HS-27A (cell line): ENCODE measurements around the gene OR10K1.
"Not testable (repeated sequence)": the region's sequence is repeated elsewhere in the genome, so short reads cannot be mapped to it uniquely, and the experiment has no call there.

Experiments
- DNase-seq: peaks from one replicate; pipeline ENCODE4 v3.0.0-alpha.2; 2012; ENCODE audit warnings: low read depth, missing footprints

Gene OR10K1, protein sequence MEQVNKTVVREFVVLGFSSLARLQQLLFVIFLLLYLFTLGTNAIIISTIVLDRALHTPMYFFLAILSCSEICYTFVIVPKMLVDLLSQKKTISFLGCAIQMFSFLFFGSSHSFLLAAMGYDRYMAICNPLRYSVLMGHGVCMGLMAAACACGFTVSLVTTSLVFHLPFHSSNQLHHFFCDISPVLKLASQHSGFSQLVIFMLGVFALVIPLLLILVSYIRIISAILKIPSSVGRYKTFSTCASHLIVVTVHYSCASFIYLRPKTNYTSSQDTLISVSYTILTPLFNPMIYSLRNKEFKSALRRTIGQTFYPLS

DNA sequence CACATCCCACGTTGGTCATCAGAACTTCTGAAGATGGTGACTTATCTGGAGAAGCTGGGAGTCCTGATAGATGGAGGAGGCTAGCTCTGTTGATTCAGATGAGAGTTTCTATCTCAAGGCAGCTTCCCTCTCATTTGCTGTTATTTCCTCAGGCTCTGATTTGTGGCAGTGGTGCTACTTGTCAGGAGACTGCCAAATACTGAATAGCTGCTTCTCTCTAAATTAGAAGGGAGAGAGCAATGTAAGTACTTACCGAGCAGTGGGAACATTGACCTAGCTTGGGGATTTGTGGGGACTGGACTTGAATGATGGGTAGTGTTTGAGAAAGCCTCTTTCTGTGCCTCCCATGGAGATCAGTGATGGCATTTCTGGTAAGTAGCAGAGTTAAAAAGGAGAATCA, at the start of gene OR10K1:
TSS of gene OR10K1 (plus strand) at position 301 of the 400 bp plus-strand sequence. CDS start 3,728 bp downstream, outside the sequence.
- no peak for DNase-seq

DNA sequence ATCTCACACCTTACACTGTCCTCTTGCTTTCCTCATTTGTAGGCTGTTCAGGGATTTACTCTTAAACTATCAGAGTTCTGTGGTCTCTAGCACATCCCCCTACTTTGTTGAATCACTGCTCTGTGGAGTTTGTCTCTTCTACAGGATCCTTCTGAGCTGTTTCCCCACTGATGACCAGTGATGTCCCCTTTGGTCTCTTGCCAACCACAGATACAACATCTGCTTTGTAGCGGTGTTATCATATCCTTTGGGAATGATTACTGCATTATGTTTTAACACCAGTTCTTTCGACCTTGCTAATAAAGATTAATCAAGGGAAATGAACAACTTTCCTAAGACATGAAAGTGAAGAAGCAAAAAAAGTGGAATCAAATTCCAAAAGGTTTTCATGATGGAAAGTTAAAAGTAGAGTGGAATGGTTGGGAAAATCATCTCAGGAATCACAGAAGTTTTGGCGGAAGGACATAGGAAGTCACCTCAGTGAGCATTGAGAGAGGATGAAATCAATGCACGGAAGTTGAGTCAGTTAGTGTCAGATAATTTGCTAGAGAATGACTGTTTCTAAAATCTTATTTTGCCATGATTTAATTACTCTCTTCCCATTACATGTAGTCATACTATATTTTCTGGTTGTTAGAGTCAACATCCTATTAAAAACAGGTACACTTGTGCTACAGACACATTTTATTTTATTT, 46.8 kb upstream of the OR10K1 start:
- no peak for DNase-seq

DNA sequence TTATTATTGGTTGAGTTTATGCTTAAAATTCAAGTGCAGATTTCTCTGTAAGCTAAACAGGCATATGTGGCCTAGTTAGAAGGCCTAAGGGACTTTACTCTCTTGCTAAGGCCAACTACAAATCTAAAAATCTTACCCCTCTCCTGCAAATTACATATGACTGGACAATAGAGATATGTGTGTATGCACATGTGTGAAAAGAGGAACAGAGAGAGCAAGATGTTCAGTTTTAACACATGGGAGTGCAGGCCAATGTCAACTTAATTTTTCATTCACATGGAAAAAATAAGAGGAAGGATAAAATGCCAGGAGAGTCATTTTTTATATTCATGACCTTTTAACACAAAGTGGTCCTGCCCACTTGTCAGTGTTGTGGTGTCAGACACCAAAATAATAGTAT, 44.0 kb upstream of the OR10K1 start:
- DNase-seq, result no peak

DNA sequence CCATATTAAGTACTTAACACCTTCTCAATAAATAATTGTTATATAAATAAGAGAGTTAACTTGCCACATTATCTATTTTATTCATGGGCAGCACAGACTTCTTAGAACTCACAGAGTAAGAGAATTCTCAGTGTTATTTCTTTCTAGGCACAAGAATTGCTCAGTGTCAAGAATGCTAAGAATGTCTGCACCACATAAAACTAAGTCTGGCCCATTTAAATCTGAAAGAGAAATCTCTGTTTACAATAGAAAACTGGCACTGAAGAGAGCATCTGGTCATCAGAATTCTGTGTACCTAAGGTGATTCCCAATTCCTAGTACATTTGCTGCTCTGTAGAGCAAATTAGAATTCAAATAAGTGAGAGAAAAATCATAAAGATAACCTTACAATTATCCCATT, 39.4 kb upstream of the OR10K1 start:
- no peak for DNase-seq

DNA sequence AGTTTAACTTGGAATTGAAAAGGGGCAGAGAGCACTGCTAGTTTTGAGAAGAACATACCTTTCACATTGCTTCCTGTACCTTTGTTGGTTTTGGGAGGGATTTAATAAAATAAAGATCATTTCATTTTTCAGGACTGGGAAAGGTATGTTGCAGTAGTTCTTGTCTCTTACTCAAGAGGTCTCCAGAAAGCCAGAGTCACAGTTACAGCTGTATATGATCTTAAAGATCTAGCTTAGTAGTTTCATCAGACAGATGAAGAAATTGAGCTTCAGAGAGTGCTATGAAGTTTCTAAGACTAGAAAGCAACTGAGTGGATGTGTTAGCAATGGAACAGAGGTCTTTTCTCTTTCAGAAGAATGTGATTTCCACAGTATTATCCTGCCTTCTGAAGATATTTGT, 36.6 kb upstream of the OR10K1 start:
- DNase-seq, result no peak

DNA sequence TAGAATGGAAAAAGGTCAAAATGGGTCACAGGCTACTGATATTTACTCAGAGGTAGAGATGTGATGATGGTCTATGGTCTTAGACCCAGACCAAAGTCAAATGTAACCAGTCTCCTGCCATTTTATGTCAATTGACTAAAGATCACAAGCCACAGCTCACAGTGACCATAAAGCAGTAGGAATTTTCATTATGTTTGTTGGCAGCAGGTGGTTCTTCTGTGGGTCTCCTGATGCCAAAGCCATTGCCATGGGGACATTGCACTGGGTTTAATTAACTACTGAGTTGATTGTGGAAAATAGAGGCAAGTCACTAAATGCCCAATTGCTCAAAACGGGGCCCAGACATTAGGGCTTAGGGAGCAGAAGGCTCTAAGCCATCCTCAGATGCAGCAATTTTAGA, 35.5 kb upstream of the OR10K1 start, which contains the start of gene OR10K2:
TSS of gene OR10K2 (minus strand) at position 101 of the 400 bp plus-strand sequence. CDS start 5,371 bp downstream, outside the sequence.
- no peak for DNase-seq

DNA sequence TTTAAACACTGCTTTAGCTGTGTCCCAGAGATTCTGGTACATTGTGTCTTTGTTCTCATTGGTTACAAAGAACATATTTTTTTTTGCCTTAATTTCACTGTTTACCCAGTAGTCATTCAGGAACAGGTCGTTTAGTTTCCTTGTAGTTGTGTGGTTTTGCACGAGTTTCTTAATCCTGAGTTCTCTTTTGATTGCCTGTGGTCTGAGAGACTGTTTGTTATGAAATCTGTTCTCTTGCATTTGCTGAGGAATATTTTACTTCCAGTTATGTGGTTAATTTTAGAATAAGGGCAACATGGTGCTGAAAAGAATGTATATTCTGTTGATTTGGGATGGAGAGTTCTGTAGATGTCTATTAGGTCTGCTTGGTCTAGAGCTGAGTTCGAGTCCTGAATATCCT, 31.5 kb upstream of the OR10K1 start:
- not testable (repeated sequence) for DNase-seq

DNA sequence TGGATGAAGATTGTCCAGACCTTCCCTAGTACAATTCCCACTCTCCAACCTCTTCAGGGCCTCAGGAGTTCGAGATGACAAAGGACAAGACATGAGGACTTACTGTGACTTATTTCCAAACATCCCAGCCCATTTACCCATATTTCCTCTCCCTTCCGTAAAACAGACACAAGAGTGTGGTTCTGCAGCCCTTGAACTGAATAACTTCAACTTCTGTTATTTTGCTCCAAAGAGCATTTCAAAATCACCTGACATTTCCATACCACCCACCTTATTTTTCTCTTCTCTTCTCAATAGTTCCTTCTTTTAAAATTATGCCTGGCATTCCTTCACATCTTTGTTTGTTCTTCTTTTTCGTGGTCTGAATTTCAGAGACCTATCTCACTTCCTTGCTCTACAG, 26.9 kb upstream of the OR10K1 start:
- no peak for DNase-seq

DNA sequence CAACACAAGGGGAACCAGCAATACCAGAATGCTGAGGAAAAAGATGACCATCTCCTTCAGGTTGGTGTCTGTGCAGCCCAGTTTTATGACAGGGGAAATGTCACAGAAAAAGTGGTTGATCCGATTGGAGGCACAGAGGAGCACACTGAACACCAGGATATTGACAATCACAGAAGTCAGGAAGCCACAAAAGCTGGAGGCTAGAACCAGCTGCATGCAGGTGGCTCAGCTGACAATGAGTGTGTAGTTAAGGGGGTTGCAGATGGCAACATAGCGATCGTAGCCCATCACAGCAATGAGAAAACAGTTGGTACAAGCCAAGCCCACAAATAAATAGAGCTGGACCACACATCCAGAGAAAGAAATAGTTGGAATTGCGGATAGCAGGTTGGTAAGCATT, 16.3 kb upstream of the OR10K1 start:
- DNase-seq, result no peak

DNA sequence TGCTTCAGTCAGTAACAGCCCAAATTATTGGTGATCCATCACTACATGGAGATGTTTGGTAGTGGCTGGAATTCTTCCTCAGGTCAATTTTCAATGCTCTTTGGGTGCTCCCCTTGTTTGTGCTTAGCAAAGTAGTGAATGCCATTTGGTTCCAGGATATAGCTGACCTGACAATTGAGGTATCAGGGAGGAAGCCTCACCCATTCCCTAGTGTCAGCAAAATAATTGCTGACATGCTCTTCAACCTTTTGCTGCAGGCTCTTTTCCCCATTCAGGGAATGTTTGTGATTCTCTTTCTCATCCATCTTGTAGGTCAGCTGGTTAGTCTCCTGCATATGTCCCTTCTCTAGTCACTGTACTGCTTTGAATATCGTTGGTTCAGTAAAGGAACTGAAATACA, 7.1 kb upstream of the OR10K1 start:
- DNase-seq, result no peak

DNA sequence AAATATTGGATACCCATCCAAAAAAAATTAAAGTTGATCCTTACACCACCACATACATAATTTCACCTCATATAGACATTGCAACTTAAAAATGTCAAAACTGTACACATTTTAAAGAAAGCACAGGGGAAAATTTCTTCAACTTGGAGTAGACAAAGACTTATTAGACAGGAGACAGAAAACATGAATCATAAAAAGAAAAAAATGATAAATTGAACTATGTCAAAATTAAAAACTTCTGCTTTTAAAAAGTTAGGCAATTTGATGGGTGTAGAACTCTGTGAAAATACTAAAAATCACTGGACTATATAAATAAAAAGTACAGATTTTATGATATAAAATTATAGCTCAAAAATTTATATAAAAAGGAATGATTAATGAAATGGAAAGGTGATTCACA, 4.4 kb upstream of the OR10K1 start:
- DNase-seq, result no peak

DNA sequence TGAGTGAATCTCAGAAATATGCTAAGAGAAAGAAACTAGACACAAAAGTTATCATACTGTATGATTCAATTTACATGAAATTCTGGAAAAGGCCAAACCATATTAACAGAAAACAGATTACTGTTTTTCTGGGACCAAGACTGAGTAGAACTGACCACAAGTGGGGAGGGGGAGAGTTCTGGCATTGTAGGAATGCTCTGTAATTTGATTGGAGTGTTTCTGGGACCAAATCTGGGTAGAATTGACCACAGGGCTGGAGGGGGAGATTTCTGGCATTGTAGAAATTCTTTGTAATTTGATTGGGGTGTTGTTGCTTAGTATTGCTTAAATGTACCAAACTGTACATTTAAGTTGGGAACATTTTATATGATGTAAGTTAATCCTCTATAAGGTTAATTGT, 3.4 kb upstream of the OR10K1 start:
- no peak for DNase-seq

DNA sequence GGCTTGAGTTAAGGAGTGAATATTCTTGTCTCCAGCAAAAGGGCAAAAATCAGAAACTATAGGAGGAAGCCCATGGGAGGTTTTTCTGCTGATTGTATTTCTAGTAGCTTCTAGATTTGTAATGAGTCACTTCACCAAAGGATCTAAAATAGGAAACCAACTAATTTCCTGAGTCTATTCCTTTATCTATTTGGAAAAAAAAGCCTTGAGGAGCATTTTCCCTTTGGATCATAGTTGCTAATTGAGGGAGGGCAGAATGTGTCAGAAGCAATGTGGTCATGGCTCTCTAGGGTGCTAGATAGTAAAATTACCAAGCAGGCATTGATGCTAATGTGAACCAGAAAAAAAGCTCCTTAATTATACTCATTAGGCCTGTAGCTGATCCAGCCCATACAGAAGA, 10.3 kb downstream of the OR10K1 start, which contains the start of gene OR10R2:
TSS of gene OR10R2 (plus strand) at position 301 of the 400 bp plus-strand sequence. CDS start 106 bp downstream, outside the sequence.
- DNase-seq, result no peak

DNA sequence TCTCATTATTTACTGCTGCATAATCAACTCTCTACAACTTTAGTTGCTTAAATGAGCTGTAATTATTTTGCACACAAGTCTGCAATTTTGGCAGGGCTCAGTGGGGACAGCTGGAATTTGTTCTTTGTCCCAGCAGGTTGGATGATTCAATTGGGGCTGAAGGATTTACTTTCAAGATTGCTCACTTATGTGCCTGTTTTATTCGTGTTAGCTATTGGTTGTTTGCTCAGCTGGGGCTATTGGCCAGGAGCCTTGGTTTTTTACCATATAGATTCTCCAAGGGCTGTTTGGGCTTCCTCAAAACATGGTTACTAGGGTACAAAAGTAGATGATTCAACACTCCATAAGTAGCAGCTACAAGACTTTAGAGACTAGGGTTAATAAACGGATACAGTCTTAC, 23.8 kb downstream of the OR10K1 start:
- DNase-seq, result no peak

DNA sequence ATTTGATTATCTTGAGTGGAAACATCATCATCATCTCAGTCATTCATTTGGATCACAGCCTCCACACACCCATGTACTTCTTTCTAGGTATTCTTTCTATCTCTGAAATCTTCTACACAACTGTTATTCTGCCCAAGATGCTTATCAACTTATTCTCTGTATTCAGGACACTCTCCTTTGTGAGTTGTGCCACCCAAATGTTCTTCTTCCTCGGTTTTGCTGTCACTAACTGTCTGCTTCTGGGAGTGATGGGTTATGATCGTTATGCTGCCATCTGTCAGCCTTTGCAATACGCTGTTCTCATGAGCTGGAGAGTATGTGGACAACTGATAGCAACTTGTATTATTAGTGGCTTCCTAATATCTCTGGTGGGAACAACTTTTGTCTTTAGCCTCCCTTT, 29.7 kb downstream of the OR10K1 start:
- DNase-seq, result no peak

DNA sequence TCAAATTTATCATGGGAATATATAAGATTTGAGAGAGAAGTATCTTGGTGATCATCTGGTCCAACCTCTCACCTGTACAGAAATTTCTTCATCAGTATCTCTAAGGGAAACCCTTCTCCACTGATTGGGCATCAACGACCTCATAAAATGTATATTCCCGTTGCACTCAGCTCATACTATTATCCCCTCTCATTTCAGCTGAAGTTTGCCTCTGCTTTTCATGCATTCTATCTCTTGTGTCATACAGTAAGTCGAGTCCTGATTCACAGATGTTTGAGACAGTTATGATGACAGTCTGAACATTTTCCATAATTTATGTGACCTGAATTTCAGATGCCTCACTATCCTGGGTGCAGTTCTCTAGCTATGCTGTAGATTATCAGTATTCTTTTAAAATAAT, 31.4 kb downstream of the OR10K1 start:
- DNase-seq, result no peak

DNA sequence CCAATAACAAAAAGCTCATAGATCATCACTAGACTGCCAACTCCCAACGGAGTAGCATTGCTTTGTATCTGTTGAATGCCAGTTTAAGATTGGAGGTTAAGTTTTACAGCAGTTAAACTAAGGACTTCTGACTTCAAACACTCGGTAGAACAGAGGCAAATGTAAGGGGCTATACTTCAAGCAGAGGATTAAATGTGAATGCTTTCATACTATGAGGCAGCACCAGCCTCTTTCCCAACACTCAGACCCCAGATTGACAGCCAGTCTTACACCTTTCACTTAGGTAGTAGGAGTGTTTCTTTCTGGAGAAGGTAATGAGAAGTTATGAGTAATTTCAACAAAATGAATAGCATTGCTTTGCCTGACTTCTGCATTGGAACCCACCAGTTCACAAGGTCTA, 33.2 kb downstream of the OR10K1 start:
- DNase-seq, result no peak

DNA sequence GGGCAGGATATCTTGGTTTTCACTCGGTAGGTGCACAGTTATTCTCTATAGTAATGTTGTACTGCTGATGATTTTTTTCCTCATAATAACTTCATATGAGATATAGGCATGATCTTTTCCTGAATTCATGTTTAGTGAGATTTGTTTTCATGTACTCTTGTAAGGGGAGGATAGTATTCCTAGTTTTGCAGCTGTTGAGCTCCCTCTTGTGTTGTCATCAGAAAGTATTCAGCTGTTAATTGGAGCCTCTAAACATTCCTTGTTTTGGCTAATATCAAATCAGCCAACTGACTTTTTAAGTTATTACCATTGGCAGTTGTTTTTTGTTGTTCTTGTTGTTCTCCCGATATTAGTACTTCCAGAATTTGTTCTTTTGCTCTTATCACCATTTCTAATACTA, 34.7 kb downstream of the OR10K1 start:
- no peak for DNase-seq

DNA sequence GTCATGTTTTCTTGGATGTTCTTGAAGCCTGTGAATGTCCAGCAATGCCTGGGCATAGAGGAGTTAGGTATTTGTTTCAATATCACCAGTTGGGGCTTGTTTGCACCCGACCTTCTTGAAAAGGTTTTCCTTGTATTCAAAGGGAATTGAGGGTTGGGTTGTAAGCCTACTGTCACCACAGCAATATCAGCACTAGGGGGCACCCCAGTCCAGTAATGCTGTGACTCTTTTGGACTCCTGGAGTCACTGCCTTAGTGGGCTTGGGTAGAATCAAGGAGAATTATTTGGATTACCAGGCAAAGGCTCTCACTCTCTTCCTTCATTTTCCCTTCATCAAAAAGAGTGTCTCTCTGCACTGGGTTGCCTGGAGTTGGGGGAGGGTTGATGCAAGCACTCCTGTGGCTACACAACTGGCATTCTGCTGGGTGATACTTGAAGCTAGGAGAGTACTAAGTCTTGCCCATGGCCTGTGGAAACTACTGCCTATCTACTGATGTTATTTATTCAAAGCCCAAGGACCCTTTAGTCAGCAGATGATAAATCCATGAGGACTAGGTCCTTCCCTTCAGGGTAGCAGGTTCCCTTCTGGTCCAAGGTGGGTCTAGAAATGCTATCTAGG, 44.8 kb downstream of the OR10K1 start:
- DNase-seq, result no peak

DNA sequence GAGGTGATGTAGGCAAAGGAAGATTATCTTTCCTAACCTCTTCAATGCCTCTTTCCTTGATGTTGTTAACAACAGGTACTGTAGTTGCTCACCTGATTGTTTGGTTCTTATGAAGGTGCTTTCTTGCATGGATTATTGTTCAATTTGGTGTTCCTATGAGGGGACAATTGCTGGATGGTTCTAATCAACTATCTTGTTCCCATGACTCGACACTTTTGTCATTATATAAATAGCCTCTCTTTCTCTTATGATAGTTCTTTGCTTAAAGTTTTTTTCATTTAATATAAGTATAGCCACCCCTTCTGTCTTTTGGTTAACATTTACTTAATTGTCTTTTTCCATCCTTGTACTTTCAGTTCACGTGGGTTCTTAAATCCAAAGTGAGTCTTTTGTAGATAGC, 45.9 kb downstream of the OR10K1 start:
- no peak for DNase-seq

DNA sequence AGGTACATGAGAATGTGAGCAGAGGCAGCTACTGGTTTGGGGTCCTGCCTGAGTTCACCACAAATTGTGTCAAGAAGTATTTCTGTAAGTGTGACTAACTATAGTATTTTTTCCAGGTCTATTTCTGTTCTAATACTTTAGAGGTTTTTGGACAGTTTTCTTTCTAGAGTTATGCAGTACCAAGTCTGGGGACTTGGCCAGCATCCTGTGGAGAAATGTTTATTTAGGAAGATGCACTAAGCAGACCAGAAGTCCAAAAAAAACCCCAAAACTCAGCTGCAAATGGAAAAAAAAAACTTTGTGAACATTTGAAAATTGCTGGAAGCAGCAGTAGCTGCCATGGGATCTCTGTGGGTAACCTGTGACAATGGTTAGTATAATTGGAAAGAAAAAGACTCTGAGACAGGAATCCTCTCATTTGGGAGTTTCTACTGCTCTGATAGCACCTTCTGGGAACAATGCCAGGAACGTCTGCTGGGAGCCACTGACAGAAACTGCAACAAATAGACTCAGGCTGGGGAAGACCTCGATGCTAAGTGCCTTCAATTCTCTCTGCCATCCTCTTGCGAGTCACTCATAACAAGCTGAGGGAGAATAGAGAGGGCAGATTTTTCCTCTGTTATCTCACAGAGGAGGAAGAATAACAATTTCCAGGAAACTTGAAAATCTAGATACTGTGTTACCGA, 48.0 kb downstream of the OR10K1 start:
- DNase-seq, result no peak

DNA sequence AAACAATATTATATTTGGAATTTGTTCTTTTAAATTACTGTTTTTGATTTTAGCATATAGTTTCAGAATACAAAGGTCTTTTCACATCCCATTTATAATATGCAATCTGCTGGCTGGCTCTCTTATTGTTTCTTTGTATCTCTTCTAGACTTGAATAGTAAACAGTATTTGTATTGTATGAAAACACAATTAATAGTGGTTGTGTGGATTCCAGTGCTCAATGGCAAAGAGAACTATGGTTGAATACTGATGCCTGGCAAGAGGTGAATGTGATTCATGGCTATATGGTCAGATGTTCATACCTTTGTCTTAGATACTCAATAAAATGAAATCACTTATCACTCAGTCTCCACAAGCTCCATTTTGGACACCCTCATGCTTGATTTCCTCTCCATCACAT, 55.3 kb downstream of the OR10K1 start:
- no peak for DNase-seq
